K562 (cell line): ENCODE measurements around the gene RNF167. TPM values are rescaled to one million over a fixed set of nuclear protein-coding genes. Genes with fewer than 3 reads are reported as not detected.

Experiments
- AFF4 ChIP-seq: sonication (generic); formaldehyde crosslinking; IDR thresholded peaks from 2 replicates; pipeline ENCODE4 v1.8.0; 2023; ENCODE audit warnings: mild to moderate bottlenecking, missing genetic modification reagents
- ATF4 ChIP-seq: fragments of 450-650 bp; formaldehyde crosslinking; IDR thresholded peaks from 2 replicates; pipeline ENCODE4 v1.4.0; 2022; ENCODE audit warnings: mild to moderate bottlenecking, moderate library complexity
- CBX1 ChIP-seq: sonication (generic); IDR thresholded peaks from 2 replicates; pipeline ENCODE4 v1.6.1; 2016; ENCODE audit warnings: antibody characterized with exemption, low read depth, mild to moderate bottlenecking
- CC2D1A ChIP-seq: fragments of 450-650 bp; IDR thresholded peaks from 2 replicates; pipeline ENCODE4 v1.6.1; 2017; ENCODE audit warnings: mild to moderate bottlenecking
- CREB3 ChIP-seq: fragments of 450-650 bp; conservative IDR thresholded peaks from 2 replicates; pipeline ENCODE4 v1.6.1; 2016; ENCODE audit warnings: missing genetic modification characterization, low read depth, mild to moderate bottlenecking, missing compliant biosample characterization, moderate library complexity
- EP400 ChIP-seq: fragments of 450-650 bp; IDR thresholded peaks from 2 replicates; pipeline ENCODE4 v1.6.1; 2017; ENCODE audit warnings: antibody characterized with exemption, mild to moderate bottlenecking, moderate library complexity
- FOXO4 ChIP-seq: fragments of 450-650 bp; formaldehyde crosslinking; IDR thresholded peaks from 2 replicates; pipeline ENCODE4 v1.4.0; 2020; ENCODE audit warnings: mild to moderate bottlenecking, moderate library complexity
- MTA2 ChIP-seq: fragments of 450-650 bp; IDR thresholded peaks from 2 replicates; pipeline ENCODE4 v1.6.1; 2016; ENCODE audit warnings: low read depth
- NEUROD1 ChIP-seq: fragments of 150-350 bp; IDR thresholded peaks from 2 replicates; pipeline ENCODE4 v1.6.1; 2014; ENCODE audit warnings: borderline replicate concordance, low read length, low read depth; ENCODE audit not compliant: partially characterized antibody
- PHF21A ChIP-seq: fragments of 450-650 bp; IDR thresholded peaks from 2 replicates; pipeline ENCODE4 v1.6.1; 2017; ENCODE audit warnings: low read depth, borderline replicate concordance
- POLR2AphosphoS5 ChIP-seq: IDR thresholded peaks from 2 replicates; pipeline ENCODE4 v1.6.1; 2011; ENCODE audit warnings: mild to moderate bottlenecking, low read depth, low read length, moderate library complexity; ENCODE audit not compliant: control insufficient read depth, insufficient read depth
- SMARCA5 ChIP-seq: fragments of 450-650 bp; IDR thresholded peaks from 2 replicates; pipeline ENCODE4 v1.6.1; 2016
- TEAD2 ChIP-seq: fragments of 450-650 bp; IDR thresholded peaks from 2 replicates; pipeline ENCODE4 v1.6.1; 2016; ENCODE audit warnings: missing genetic modification characterization, control low read depth, missing compliant biosample characterization
- ZNF551 ChIP-seq: fragments of 250-450 bp; sonication (Bioruptor Pico); IDR thresholded peaks from 2 replicates; pipeline ENCODE4 v1.5.0; 2021; ENCODE audit warnings: mild to moderate bottlenecking, moderate library complexity
- ZNF609 ChIP-seq: sonication (generic); formaldehyde crosslinking; IDR thresholded peaks from 2 replicates; pipeline ENCODE4 v1.8.1; 2023; ENCODE audit warnings: missing genetic modification reagents, mild to moderate bottlenecking, borderline replicate concordance
- polyA plus RNA-seq, 8 experiments: library from polyadenylated mRNA; depleted of rRNA in 4 of 8; stranded (reverse) in 5 of 8; unstranded in 3 of 8; fragments of >200 nt; fragmentation: Nextera tagmentation in 2 of 8; fragmentation: Illumina TruSeq in 1 of 8; extraction: Ambion mirVana in 2 of 8; extraction: Trizol in 1 of 8; gene quantifications; 2 replicates each; pipeline versions ENCODE4 v1.2.1 to v1.2.3, GENCODE V29; 2011 to 2014; ENCODE audit warnings: inconsistent platforms in 1 of 8, missing spikeins in 1 of 8
- total RNA-seq, 7 experiments: library from RNA; depleted of rRNA in 6 of 7; stranded (reverse); fragments of >200 nt in 6 of 7; fragmentation: Illumina TruSeq in 2 of 7; extraction: Trizol in 2 of 7; gene quantifications; 2 replicates each; pipeline versions ENCODE4 v1.2.1 to v1.2.3, GENCODE V29; 2011 to 2021; ENCODE audit warnings: low replicate concordance in 1 of 7

The RNF167 gene
- total and polyA plus RNA-seq, 9 of the 15 experiments (the other 6 are each of a cell fraction or from before 2014, with no cell fraction given), result 16.5 to 143 (median 45.5) TPM

- TF ChIP-seq CREB3 (no peak), EP400 (peak; percentile 72), SMARCA5 (no peak), NEUROD1 (peak; percentile 65), ZNF551 (CRISPR knock-in tag) (no peak), MTA2 (no peak), ZNF609 (CRISPR knock-in tag) (no peak), POLR2AphosphoS5 (peak; percentile 47), TEAD2 (tag) (no peak), FOXO4 (no peak), CBX1 (no peak), CC2D1A (0 out of 2 replicates have a peak, but pooled peaks have one; percentile 34), AFF4 (no peak), ATF4 (no peak), PHF21A (no peak)
These were observed at the start of gene RNF167, which contains the start of gene SLC25A11 (continued) for GRCh38 chr17:4939796-4940554.
